ENCODE measurements around the gene AMY2B.
"Not testable (repeated sequence)": the region's sequence is repeated elsewhere in the genome, so short reads cannot be mapped to it uniquely, and the experiment has no call there.

The AMY2B gene

GRCh38 chr1:103571289-103571688 lies at the start of gene AMY2B:
AMY2B (plus strand) TSS chr1:103571589; CDS start chr1:103571603, 14 bp downstream.
- DNase-seq, result not testable (repeated sequence)

DNA sequence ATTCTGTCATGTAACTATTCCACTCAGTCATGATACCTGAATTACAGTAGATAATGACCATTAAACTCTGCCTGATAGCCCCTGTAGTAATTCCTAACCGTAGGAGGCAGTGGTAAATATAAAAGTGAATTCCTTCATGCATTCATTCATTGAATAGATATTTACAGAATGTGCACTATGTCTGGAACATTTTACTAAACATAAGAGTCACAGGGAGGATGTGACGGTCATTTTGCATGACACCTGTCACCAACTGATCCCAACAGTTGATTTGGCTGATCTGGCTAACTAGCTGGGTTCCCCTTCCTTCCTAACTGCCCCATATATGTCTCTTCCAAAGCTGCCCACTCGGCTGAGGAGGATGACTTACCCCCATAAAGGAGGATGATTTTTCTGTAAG lies 48.0 kb upstream of the AMY2B start:
- DNase-seq, result no peak

GRCh38 chr1:103525114-103525606 lies 46.2 kb upstream of the AMY2B start:
- DNase-seq, result no peak

DNA sequence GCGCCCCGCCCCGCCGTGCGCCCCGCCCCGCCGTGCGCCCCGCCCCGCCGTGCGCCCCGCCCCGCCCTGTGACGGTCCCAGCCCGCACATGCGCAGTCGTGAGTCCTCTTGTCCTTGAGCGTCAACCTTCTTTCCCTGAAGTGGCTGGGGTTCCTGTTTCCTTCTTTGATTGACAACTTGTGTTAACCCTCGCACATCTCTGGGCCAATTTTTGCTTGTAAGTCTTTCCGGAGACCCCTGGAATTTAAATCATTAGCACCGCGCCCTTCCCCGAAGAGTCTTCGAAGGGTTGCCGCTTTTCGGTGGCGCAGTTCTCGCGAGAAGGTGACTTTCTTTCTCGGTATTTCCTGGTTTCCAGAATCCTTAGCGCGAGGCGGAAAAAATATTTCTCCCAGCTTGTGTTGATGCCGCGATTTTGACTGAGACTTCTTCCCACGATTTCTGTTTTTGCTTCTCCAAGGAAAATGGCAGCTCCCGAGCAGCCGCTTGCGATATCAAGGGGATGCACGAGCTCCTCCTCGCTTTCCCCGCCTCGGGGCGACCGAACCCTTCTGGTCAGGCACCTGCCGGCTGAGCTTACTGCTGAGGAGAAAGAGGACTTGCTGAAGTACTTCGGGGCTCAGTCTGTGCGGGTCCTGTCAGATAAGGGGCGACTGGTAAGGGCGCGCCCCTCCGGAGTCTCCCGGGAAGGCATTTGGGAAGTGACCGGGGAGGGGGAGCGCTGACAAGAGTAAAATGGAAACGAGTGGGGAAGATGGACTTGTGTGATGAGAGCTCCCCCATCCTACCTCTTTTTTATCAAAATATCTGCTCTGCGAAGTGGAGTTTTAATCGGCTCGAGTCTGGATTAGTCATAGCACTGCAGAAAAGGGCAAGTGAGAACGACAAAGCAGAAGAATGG lies 45.5 kb upstream of the AMY2B start, which contains the start of gene RNPC3:
Gene RNPC3 (plus strand): TSS at position 93 of the 901 bp plus-strand sequence. CDS start 372 bp downstream, at position 465.
- DNase-seq, result peak; percentile 31

DNA sequence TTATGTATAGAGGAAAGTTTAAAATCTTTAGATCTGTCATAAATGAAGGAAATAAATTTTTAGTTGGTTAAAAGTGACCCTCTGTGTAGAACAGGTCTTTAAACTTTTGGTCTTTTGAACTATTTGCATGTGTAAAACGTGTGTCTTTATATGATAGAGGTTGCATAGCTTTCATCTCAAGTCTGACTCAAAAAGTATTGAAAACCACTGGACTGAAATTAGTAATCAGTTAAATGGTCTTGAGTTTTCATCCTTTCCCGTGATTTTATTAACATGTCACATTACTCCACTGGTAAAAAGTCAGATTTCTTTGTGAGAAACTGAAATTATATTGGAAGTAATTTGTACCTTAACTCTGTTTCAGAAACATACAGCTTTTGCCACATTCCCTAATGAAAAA lies 44.1 kb upstream of the AMY2B start:
- no peak for DNase-seq

- no peak for DNase-seq
Observed at GRCh38 chr1:103529746-103530145, 41.6 kb upstream of the AMY2B start.

GRCh38 chr1:103538226-103538625 lies 33.2 kb upstream of the AMY2B start:
- DNase-seq, result no peak

GRCh38 chr1:103541431-103541830 lies 30.0 kb upstream of the AMY2B start:
- DNase-seq, result no peak

DNA sequence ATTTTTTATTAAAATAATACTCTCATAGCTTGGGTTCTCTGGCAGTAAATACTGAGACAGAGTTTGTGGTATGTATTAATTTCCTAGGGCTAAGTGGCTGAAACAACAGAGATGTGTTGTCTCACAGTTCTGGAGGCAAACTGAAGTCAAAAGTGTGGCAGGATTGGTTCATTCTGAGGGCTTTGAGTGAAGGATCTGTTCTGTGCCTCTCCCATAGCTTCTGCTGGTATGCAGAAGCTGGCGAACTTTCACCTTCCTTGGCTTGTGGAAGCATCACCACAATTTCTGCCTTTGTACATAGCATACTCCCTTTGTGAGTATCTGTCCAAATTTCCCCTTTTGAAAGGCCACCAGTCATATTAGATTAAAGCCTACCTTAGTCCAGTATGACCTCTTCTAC lies 24.9 kb upstream of the AMY2B start:
- no peak for DNase-seq

DNA sequence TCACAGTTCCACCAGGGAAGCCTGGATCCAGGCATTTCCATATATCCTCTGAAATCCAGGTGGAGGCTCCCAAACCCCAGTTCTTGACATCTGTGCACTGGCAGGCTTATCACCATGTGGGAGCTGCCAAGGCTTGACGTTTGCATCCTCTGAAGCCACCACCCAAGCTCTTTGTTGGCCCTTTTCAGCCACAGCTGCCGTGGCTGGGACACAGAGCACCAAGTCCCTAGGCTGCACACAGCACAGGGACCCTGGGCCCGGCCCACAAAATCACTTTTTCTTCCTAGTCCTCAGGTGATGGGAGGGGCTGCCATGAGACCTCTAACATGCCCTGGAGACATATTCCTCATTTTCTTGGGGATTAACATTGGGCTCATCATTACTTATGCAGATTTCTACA lies 23.5 kb upstream of the AMY2B start:
- DNase-seq, result no peak

- DNase-seq, result no peak
Observed at GRCh38 chr1:103560427-103560826, 11.0 kb upstream of the AMY2B start.

GRCh38 chr1:103561124-103561523 lies 10.3 kb upstream of the AMY2B start:
- not testable (repeated sequence) for DNase-seq

- no peak for DNase-seq
Observed at GRCh38 chr1:103561643-103562395, 9.6 kb upstream of the AMY2B start.

DNA sequence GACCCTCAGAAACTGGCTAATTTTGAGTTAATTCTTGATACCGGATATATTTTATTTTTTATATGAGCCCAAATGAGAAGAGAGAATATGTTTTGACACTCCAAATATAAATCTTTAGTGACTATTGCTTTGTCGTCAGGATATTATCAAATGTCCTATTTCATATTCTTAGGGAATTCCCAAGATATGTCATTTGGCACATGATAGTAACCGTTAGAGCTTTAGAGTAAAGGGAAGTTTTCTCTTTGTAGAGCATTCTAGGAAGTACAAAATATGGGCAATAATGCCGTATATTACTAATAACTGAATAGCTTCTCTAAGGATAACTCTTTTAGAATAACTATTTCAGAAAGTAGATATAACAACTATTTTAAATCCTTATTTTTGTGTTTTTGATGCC lies 8.3 kb upstream of the AMY2B start:
- DNase-seq, result no peak

GRCh38 chr1:103569493-103569892 lies 1.9 kb upstream of the AMY2B start:
- no peak for DNase-seq

GRCh38 chr1:103576065-103576464 lies 4.7 kb downstream of the AMY2B start:
- DNase-seq, result no peak

DNA sequence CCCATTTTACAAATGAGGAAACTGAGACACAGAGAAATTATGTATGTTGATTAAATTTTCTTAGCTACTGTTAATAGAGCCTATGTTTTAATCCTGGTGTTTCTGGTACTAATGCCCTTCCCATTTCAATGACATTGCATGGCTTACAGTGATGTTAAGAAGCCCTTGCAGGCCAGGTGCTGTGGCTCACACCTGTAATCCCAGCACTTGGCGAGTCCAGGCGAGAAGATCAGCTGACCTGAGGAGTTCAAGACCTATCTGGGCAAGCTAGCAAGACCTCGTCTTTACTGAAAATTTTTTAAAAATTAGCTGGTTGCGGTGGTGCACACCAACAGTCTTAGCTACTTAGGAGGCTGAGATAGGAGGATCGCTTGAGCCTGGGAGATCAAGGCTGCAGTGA lies 5.4 kb downstream of the AMY2B start:
- not testable (repeated sequence) for DNase-seq

DNA sequence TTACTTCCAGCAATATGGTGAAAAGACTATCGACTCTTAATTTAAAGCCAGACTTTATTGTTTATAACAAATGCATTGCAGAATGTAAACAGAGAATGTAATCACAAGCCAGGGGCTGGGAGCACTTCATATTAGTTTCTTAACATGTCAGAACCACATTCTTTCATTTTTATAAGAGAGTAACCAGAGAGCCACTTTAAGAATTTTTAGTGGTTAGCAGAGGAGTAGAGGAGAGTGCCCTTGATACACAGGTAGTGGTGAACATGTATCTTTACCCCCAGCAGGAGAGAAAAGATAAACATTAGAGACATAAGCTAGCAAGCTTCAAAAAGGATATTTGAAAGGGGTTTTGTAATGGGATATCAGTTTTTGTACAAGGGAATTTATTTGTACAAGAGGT lies 11.1 kb downstream of the AMY2B start:
- DNase-seq, result peak; percentile 41

DNA sequence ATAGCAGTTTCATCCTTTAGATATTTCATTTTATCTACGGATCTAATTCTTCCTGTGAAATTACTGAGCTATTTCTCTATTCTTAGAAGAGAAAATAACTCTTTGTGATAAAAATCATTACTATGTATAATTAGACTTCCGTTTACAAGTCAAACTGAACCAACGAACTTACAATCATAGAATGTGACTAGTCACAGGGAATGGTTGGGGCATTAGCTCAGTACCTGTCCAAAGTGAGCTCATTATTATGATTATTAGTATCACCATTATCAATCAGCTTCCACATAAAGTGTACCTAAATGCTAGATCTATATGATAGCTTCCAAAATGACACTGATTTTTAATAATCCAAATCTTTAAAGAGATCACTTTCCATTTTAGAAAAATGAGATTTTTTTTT lies 12.5 kb downstream of the AMY2B start:
- no peak for DNase-seq

GRCh38 chr1:103584537-103584936 lies 13.1 kb downstream of the AMY2B start:
- no peak for DNase-seq

DNA sequence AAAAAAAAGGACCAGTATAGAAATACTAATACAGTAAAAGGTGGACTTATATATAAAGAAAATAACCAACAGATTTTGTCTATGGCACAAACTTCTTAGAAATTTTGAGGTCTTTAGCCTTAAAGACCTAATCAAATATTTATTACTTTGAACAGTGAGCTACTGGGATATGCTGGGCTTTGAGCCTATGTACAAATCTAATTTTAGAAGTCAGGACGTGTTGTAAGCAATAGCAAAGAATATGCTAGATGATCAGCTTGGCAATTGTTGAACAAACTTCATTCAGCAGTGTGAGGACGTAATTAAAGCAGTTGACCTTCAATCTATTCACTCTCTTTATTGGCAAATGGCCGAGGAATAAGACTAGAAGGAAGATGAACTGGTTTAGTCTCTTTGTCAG lies 31.4 kb downstream of the AMY2B start:
- not testable (repeated sequence) for DNase-seq

DNA sequence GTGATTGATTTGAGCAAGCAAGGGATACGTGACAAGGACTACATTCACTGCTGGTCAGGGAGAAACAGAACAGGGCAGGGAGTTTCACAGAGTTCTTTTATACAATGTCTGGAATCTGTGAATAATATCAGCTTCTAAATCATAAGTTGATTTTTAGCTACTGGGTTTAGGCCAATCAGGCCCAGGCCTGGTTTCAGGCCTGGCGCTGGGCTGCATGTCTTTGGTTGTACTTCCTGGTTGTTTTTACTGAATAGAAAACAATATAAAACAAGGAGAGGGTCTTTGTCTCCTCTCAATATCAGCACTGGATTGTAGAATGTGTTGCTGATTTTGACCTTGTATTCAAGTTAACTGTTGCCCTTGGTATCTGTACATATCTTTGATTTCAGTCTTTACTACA lies 45.0 kb downstream of the AMY2B start:
- DNase-seq, result no peak

DNA sequence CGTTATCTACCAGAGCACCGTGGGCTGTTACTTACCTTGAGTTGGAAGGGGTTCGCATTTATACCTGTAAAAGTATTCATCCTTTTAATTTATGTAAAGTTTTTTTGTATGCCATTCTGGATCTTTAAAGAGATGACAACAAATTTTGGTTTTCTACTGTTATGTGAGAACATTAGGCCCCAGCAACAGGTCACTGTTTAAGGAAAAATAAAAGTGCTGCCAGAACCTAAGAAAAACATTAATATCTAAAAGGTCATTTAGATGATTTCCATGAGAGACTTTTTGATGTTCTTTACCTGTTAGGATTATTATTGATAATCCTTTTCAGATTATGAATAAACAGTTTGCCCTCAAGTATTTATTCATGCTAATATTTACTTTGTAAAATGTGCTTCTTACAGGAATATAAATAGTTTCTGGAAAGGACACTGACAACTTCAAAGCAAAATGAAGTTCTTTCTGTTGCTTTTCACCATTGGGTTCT lies 45.6 kb downstream of the AMY2B start, which contains the start of gene AMY2A:
Gene AMY2A (plus strand): TSS at position 434 of the 484 bp plus-strand sequence. CDS start 14 bp downstream, at position 448.
- DNase-seq, result not testable (repeated sequence)
